ENCODE results near the gene CD38.

GRCh38 chr4:15765910-15766697 is 12.0 kb upstream of the CD38 start:
- TF ChIP-seq, protein P1, sequence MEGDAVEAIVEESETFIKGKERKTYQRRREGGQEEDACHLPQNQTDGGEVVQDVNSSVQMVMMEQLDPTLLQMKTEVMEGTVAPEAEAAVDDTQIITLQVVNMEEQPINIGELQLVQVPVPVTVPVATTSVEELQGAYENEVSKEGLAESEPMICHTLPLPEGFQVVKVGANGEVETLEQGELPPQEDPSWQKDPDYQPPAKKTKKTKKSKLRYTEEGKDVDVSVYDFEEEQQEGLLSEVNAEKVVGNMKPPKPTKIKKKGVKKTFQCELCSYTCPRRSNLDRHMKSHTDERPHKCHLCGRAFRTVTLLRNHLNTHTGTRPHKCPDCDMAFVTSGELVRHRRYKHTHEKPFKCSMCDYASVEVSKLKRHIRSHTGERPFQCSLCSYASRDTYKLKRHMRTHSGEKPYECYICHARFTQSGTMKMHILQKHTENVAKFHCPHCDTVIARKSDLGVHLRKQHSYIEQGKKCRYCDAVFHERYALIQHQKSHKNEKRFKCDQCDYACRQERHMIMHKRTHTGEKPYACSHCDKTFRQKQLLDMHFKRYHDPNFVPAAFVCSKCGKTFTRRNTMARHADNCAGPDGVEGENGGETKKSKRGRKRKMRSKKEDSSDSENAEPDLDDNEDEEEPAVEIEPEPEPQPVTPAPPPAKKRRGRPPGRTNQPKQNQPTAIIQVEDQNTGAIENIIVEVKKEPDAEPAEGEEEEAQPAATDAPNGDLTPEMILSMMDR (IDR thresholded peaks at IDR 0.05; ENCODE audit: low read depth, low read length, missing input control) = no peak
- TF ChIP-seq FOXA1 (IDR thresholded peaks at IDR 0.05) (no peak), TAF1 (conservative IDR thresholded peaks at IDR 0.05) (no peak)
